Activated CD8-positive, alpha-beta T cell treated with anti-CD3 and anti-CD28 coated beads for 36 hours (primary cell): Measurements from ENCODE around the gene DMRTA2. TPM values are rescaled to one million over a fixed set of nuclear protein-coding genes. Genes with fewer than 3 reads are reported as not detected.

Experiments
- ATAC-seq: fragments of 200-7000 bp; cut with Tn5 transposase; one replicate; pipeline ENCODE4 v1.10.0; 2021; ENCODE audit warnings: mild to moderate bottlenecking, moderate library complexity
- CTCF ChIA-PET: fragments of 350-600 bp; sonication (Branson Sonifier 250); formaldehyde crosslinking; loops from one replicate; lab custom pipeline; 2021; ENCODE audit warnings: antibody characterized with exemption; lab: Charles Lee
- POLR2A ChIA-PET: fragments of 350-600 bp; sonication (Branson Sonifier 250); formaldehyde crosslinking; loops from one replicate; lab custom pipeline; 2021; ENCODE audit warnings: antibody characterized with exemption; lab: Charles Lee
- DNase-seq: peaks from one replicate; pipeline ENCODE4 v3.0.0-alpha.2; 2020
- H3K27ac Mint-ChIP-seq: one replicate; pipeline ENCODE4 v1.8.0; 2021; ENCODE audit warnings: mild to moderate bottlenecking, mixed read lengths
- H3K27me3 Mint-ChIP-seq: one replicate; pipeline ENCODE4 v1.8.0; 2021; ENCODE audit warnings: mixed read lengths
- H3K36me3 Mint-ChIP-seq: one replicate; pipeline ENCODE4 v1.8.0; 2021; ENCODE audit warnings: low read depth, mixed read lengths
- H3K4me1 Mint-ChIP-seq: one replicate; pipeline ENCODE4 v1.8.0; 2021; ENCODE audit warnings: low read depth, mixed read lengths
- H3K4me3 Mint-ChIP-seq: one replicate; pipeline ENCODE4 v1.8.0; 2021; ENCODE audit warnings: mild to moderate bottlenecking, moderate library complexity, mixed read lengths
- H3K9me3 Mint-ChIP-seq: one replicate; pipeline ENCODE4 v1.8.0; 2021; ENCODE audit warnings: mixed read lengths
- intact Hi-C: fragments of 100-400 bp; cut with micrococcal nuclease; formaldehyde crosslinking; loops from one replicate; pipeline ENCODE4 v1.10.0; 2022
- total RNA-seq, 2 experiments: library from RNA; stranded (reverse); gene quantifications; one replicate each; pipeline ENCODE4 v1.2.3, GENCODE V29; 2021
- TF ChIP-seq, protein P1 (sequence below): fragments of 200-600 bp; IDR thresholded peaks from one replicate; pipeline ENCODE4 v1.8.0; 2022; ENCODE audit warnings: antibody characterized with exemption, mild to moderate bottlenecking

DMRTA2 gene
- total RNA-seq, 2 experiments from 2014 or later, result not detected

DNA sequence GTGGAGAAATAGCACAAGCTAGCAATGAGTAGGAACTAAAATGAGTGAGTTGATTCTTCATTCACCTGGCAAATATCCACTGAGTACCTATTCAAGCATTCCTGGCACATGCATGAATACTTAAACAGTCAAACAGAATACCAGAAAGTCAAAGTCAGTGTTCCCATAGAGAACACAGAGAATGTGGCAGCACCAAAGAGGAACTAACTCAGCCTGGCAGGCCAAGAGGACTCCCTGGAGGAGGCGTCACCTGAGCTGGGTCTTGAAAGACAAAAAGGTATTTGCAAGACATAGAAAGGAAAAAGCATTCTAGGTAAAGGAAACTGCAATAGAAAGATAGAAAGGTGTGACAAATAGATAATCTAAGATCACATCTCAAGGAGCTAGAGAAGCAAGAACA lies 49.7 kb downstream of the DMRTA2 start:
- ATAC-seq (no peak), DNase-seq (no peak)
- POLR2A ChIA-PET, result interaction anchor here (1.0 kb wide), 1 partner anchor 24 kb away, joined by 3 read pairs; no protein-coding TSS in a partner anchor
- intact Hi-C loops, result no loop called here
- peaks cover 2% of the 10 kb centered on the region for H3K9me3 Mint-ChIP-seq
- H3K27me3 Mint-ChIP-seq, result peaks cover 16% of the 10 kb centered on the region
- no peaks in the 10 kb centered on the region for H3K4me1 Mint-ChIP-seq
- no peak overlapping the region for H3K27ac Mint-ChIP-seq
- H3K4me3 Mint-ChIP-seq, result no peak overlapping the region
- no peaks in the 10 kb centered on the region for H3K36me3 Mint-ChIP-seq
- CTCF ChIA-PET, result interaction anchor here (0.7 to 1.8 kb wide), 3 partner anchors 25 to 231 kb away, joined by 3 read pairs; no protein-coding TSS in a partner anchor
- TF ChIP-seq, protein P1, sequence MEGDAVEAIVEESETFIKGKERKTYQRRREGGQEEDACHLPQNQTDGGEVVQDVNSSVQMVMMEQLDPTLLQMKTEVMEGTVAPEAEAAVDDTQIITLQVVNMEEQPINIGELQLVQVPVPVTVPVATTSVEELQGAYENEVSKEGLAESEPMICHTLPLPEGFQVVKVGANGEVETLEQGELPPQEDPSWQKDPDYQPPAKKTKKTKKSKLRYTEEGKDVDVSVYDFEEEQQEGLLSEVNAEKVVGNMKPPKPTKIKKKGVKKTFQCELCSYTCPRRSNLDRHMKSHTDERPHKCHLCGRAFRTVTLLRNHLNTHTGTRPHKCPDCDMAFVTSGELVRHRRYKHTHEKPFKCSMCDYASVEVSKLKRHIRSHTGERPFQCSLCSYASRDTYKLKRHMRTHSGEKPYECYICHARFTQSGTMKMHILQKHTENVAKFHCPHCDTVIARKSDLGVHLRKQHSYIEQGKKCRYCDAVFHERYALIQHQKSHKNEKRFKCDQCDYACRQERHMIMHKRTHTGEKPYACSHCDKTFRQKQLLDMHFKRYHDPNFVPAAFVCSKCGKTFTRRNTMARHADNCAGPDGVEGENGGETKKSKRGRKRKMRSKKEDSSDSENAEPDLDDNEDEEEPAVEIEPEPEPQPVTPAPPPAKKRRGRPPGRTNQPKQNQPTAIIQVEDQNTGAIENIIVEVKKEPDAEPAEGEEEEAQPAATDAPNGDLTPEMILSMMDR, result no peak

DNA sequence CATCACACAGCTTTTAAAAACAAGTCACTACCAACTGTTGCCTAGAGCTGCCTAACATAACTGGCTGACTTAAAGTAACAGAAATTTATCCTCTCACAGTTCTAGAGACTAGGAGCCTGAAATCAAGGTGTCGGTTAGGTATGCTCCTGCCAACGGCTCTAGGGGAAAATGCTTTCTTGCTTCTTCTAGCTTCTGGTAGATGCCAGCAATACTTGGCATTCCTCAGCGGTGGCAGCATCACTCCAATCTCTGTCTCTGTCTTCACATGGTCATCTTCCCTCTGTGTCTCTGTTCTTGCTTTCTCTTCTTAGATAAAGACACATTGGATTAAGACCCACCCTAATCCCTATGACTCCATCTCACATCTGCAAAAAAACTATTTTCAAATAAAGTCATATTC lies 51.5 kb downstream of the DMRTA2 start:
- Mint-ChIP-seq H3K27ac (no peak overlapping the region), H3K4me1 (no peaks in the 10 kb centered on the region), H3K4me3 (no peak overlapping the region), H3K27me3 (peaks cover 21% of the 10 kb centered on the region), H3K9me3 (peaks cover 2% of the 10 kb centered on the region), H3K36me3 (no peaks in the 10 kb centered on the region)
- ATAC-seq (no peak), DNase-seq (no peak)
- CTCF ChIA-PET, result interaction anchor here (1.4 kb wide), 1 partner anchor 332 kb away, joined by 4 read pairs; no protein-coding TSS in a partner anchor
- POLR2A ChIA-PET, result no interaction called here
- intact Hi-C loops, result no loop called here
- TF ChIP-seq, protein P1, result no peak

DNA sequence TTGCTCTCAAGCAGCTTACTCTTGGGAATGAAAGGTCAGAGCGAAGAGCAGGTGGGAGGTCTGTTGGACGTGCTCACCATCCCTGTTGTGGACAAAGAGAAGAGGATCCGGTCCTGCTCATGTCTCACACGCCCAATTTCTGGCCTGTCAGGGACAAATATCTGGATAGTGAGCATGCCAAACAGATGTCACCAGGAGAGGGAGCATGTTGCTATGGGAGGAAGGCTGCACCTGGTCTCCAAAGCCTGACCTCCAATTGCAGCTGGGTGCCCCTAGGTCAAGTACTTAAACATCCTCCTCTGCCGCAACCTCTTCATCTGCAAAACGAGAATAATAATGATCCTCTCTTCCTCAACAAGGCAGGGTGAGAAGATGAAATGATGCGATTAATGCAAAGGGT lies 53.4 kb downstream of the DMRTA2 start:
- DNase-seq, result no peak
- ChIA-PET CTCF (interaction anchor here (0.8 kb wide), 1 partner anchor 9 kb away, joined by 3 read pairs; no protein-coding TSS in a partner anchor), POLR2A (no interaction called here)
- intact Hi-C loops, result loop anchor here (2.0 kb wide), 2 partner anchors 235 to 335 kb away; no protein-coding TSS in a partner anchor
- H3K4me1 Mint-ChIP-seq, result no peaks in the 10 kb centered on the region
- no peak overlapping the region for H3K4me3 Mint-ChIP-seq
- H3K9me3 Mint-ChIP-seq, result peaks cover 2% of the 10 kb centered on the region
- TF ChIP-seq, protein P1, result no peak
- no peaks in the 10 kb centered on the region for H3K36me3 Mint-ChIP-seq
- peaks cover 21% of the 10 kb centered on the region for H3K27me3 Mint-ChIP-seq
- ATAC-seq, result no peak
- H3K27ac Mint-ChIP-seq, result no peak overlapping the region

DNA sequence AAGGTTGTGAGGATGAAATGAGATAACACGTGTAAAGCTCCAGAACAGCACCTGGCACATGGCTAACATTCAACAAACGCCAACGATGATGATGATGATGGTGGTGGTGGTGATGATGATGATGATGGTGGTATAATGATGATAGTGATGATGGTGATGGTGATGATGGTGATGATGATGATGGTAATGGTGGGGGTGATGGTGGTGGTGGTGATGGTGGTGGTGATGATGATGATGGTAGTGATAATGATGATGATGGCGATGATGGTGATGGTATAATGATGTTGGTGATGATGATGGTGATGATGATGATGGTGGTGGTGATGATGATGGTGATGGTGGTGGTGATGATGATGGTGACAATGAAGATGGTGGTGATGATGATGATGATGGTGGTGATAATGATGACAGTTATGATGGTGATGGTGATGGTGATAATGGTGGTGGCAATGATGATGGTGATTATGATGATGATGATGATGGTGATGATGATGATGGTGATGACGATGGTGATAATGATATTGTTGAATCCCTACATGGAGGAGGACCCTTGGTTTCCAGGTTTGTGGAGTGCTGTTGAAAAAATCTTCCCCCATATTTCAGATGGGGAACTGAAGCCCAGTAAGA lies 54.1 kb downstream of the DMRTA2 start:
- POLR2A ChIA-PET, result no interaction called here
- no peak overlapping the region for H3K4me3 Mint-ChIP-seq
- intact Hi-C loops, result loop anchor here (2.0 kb wide), 2 partner anchors 236 to 336 kb away; no protein-coding TSS in a partner anchor
- no peaks in the 10 kb centered on the region for H3K4me1 Mint-ChIP-seq
- TF ChIP-seq, protein P1, result no peak
- ATAC-seq (no peak), DNase-seq (no peak)
- peaks cover 26% of the 10 kb centered on the region for H3K27me3 Mint-ChIP-seq
- H3K9me3 Mint-ChIP-seq, result no peaks in the 10 kb centered on the region
- H3K36me3 Mint-ChIP-seq, result no peaks in the 10 kb centered on the region
- CTCF ChIA-PET, result interaction anchor here (0.7 to 0.8 kb wide), 2 partner anchors 12 to 335 kb away, joined by 3 to 4 read pairs; no protein-coding TSS in a partner anchor
- H3K27ac Mint-ChIP-seq, result no peak overlapping the region
